ENCODE data around the gene CMIP. TPM values are rescaled to one million over a fixed set of nuclear protein-coding genes. Genes with fewer than 3 reads are reported as not detected.

The CMIP gene
- total RNA-seq, 1 experiment from 2014 or later = 48.2 TPM

- Histone ChIP-seq H2AK5ac (ENCODE audit: insufficient read length, low read length) (no peak overlapping the region), H3K56ac (ENCODE audit: insufficient read length, low read depth, low read length) (no peak overlapping the region), H4K5ac (ENCODE audit: insufficient read length, low read depth, low read length) (no peak overlapping the region), H2BK5ac (ENCODE audit: insufficient read length, low read length) (no peak overlapping the region), H4K20me1 (ENCODE audit: control insufficient read depth, insufficient read depth, insufficient read length) (no peaks in the 10 kb centered on the region), H2BK120ac (ENCODE audit: low read depth, low read length, poor library complexity, severe bottlenecking) (no peak overlapping the region), H3T11ph (ENCODE audit: low read length) (no peak overlapping the region), H3K4me1 (ENCODE audit: insufficient read depth, low read length) (no peaks in the 10 kb centered on the region), H3K9ac (ENCODE audit: extremely low read depth, insufficient read length, low read length) (no peak overlapping the region), H2AFZ (ENCODE audit: low read length) (no peak overlapping the region), H2BK20ac (ENCODE audit: low read depth, low read length, poor library complexity, severe bottlenecking) (no peak overlapping the region), H4K8ac (replicated peaks; ENCODE audit: insufficient read length, low read depth, low read length) (no peak overlapping the region), H3K27me3 (ENCODE audit: insufficient read depth, low read length) (no peaks in the 10 kb centered on the region), H3K23ac (ENCODE audit: insufficient read length, low read depth, low read length) (no peak overlapping the region), H2BK15ac (ENCODE audit: low read depth, low read length) (no peak overlapping the region), H4K91ac (ENCODE audit: insufficient read length, low read depth, low read length) (no peak overlapping the region), H3K27ac (ENCODE audit: insufficient read length, low read depth, low read length) (no peak overlapping the region), H3K14ac (ENCODE audit: insufficient read depth, low read length) (no peak overlapping the region), H3K79me2 (ENCODE audit: insufficient read depth, low read length) (no peaks in the 10 kb centered on the region), H3K18ac (ENCODE audit: insufficient read length, low read depth, low read length) (no peak overlapping the region), H3K23me2 (ENCODE audit: insufficient read length, low read depth, low read length, poor library complexity, severe bottlenecking) (peaks cover 3% of the 10 kb centered on the region), H3K79me1 (ENCODE audit: insufficient read depth, low read depth, low read length, poor library complexity, severe bottlenecking) (no peaks in the 10 kb centered on the region), H3K4me2 (ENCODE audit: insufficient read depth, insufficient read length, low read length) (no peak overlapping the region), H2BK12ac (ENCODE audit: insufficient read length, low read depth, low read length) (no peak overlapping the region), H3K9me3 (ENCODE audit: control insufficient read depth, low read depth, low read length) (no peaks in the 10 kb centered on the region), H3K4ac (ENCODE audit: low read depth, low read length) (no peak overlapping the region)
- DNase-seq = no peak
- peaks cover 0 to 4% of the 10 kb centered on the region in 2 experiments; a peak in 2 of 5 replicates for H3K9me3 Mint-ChIP-seq
- WGBS (ENCODE audit: extremely low coverage, insufficient read length, low lambda C conversion rate) = no CpG with 5 or more reads among the region's 9 CpGs
- peaks cover 10 to 11% of the 10 kb centered on the region in 2 experiments for H3K4me1 Mint-ChIP-seq
- H3K36me3 Mint-ChIP-seq (ENCODE audit: insufficient read depth in 1 of 3, low read depth in 3 of 3) = no peaks in the 10 kb centered on the region
- TF ChIP-seq, protein P1, sequence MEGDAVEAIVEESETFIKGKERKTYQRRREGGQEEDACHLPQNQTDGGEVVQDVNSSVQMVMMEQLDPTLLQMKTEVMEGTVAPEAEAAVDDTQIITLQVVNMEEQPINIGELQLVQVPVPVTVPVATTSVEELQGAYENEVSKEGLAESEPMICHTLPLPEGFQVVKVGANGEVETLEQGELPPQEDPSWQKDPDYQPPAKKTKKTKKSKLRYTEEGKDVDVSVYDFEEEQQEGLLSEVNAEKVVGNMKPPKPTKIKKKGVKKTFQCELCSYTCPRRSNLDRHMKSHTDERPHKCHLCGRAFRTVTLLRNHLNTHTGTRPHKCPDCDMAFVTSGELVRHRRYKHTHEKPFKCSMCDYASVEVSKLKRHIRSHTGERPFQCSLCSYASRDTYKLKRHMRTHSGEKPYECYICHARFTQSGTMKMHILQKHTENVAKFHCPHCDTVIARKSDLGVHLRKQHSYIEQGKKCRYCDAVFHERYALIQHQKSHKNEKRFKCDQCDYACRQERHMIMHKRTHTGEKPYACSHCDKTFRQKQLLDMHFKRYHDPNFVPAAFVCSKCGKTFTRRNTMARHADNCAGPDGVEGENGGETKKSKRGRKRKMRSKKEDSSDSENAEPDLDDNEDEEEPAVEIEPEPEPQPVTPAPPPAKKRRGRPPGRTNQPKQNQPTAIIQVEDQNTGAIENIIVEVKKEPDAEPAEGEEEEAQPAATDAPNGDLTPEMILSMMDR (conservative IDR thresholded peaks at IDR 0.05) = no peak
- H3K27ac Mint-ChIP-seq = no peak overlapping the region; a peak in 1 of 7 replicates
- peaks cover 17% of the 10 kb centered on the region for H3K27me3 Mint-ChIP-seq (ENCODE audit: low read depth)
- no peak overlapping the region for H3K4me3 Mint-ChIP-seq
Observed at GRCh38 chr16:81408409-81408950, 36.1 kb upstream of the CMIP start.

Data from H9 (cell line).